IPS-15b (cell line): ENCODE data around the gene IBA57.
"Not testable (repeated sequence)": the region's sequence is repeated elsewhere in the genome, so short reads cannot be mapped to it uniquely, and the experiment has no call there.

Experiments
- H3K27me3 ChIP-seq: one replicate; pipeline ENCODE4 v1.6.1; 2013; ENCODE audit warnings: low read length; ENCODE audit not compliant: control insufficient read depth, insufficient read depth
- H3K36me3 ChIP-seq: one replicate; pipeline ENCODE4 v1.6.1; 2013; ENCODE audit warnings: low read length; ENCODE audit not compliant: control insufficient read depth, insufficient read depth
- H3K4me1 ChIP-seq: one replicate; pipeline ENCODE4 v1.6.1; 2013; ENCODE audit warnings: mild to moderate bottlenecking, low read length; ENCODE audit not compliant: control insufficient read depth, insufficient read depth
- H3K4me3 ChIP-seq: one replicate; pipeline ENCODE4 v1.5.1; 2013; ENCODE audit warnings: low read depth, low read length
- H3K9ac ChIP-seq: one replicate; pipeline ENCODE4 v1.6.1; 2013; ENCODE audit warnings: low read depth, mild to moderate bottlenecking, low read length
- H3K9me3 ChIP-seq: one replicate; pipeline ENCODE4 v1.6.1; 2013; ENCODE audit warnings: mild to moderate bottlenecking, low read length; ENCODE audit not compliant: control insufficient read depth, insufficient read depth

Gene IBA57

GRCh38 chr1:228226141-228226874 is 60.7 kb downstream of the IBA57 start:
- Histone ChIP-seq H3K9ac (no peak overlapping the region), H3K36me3 (peaks cover 2% of the 10 kb centered on the region), H3K9me3 (no peaks in the 10 kb centered on the region), H3K4me1 (no peaks in the 10 kb centered on the region), H3K4me3 (no peak overlapping the region), H3K27me3 (no peaks in the 10 kb centered on the region)

GRCh38 chr1:228226956-228227791 is 61.6 kb downstream of the IBA57 start:
- no peak overlapping the region for H3K4me3 ChIP-seq
- H3K4me1 ChIP-seq = no peaks in the 10 kb centered on the region
- H3K27me3 ChIP-seq = no peaks in the 10 kb centered on the region
- H3K9ac ChIP-seq = no peak overlapping the region
- peaks cover 2% of the 10 kb centered on the region for H3K36me3 ChIP-seq
- no peaks in the 10 kb centered on the region for H3K9me3 ChIP-seq

- not testable (repeated sequence) for H3K27me3 ChIP-seq, H3K36me3 ChIP-seq, H3K4me3 ChIP-seq, H3K9me3 ChIP-seq, H3K9ac ChIP-seq, H3K4me1 ChIP-seq
These were observed 62.5 kb downstream of the IBA57 start for GRCh38 chr1:228228147-228228546.

GRCh38 chr1:228228601-228229074 is 63.0 kb downstream of the IBA57 start:
- no peaks in the 10 kb centered on the region for H3K4me1 ChIP-seq
- no peaks in the 10 kb centered on the region for H3K27me3 ChIP-seq
- H3K9me3 ChIP-seq = no peaks in the 10 kb centered on the region
- H3K4me3 ChIP-seq = no peak overlapping the region
- H3K36me3 ChIP-seq = peaks cover 2% of the 10 kb centered on the region
- no peak overlapping the region for H3K9ac ChIP-seq

- no peaks in the 10 kb centered on the region for H3K36me3 ChIP-seq
- no peaks in the 10 kb centered on the region for H3K9me3 ChIP-seq
- no peak overlapping the region for H3K4me3 ChIP-seq
- no peak overlapping the region for H3K9ac ChIP-seq
- H3K4me1 ChIP-seq = no peaks in the 10 kb centered on the region
- no peaks in the 10 kb centered on the region for H3K27me3 ChIP-seq
These were observed 65.6 kb downstream of the IBA57 start for GRCh38 chr1:228231189-228231588.
